SH-SY5Y (cell line): ENCODE data around the gene UBA7.

Experiments
- GATA2 ChIP-seq: IDR thresholded peaks from 2 replicates; pipeline ENCODE4 v1.6.1; 2011; ENCODE audit warnings: mild to moderate bottlenecking, low read depth, low read length
- GATA3 ChIP-seq: IDR thresholded peaks from 2 replicates; pipeline ENCODE4 v1.6.1; 2011; ENCODE audit warnings: low read depth, mild to moderate bottlenecking, low read length, moderate library complexity

UBA7 gene

GRCh38 chr3:49813497-49814174 lies at the start of gene UBA7:
TSS of gene UBA7 (minus strand) at chr3:49813953. CDS start at chr3:49813787, 166 bp downstream.
- TF ChIP-seq GATA3 (no peak), GATA2 (no peak)

GRCh38 chr3:49859576-49860305 lies 46.0 kb upstream of the UBA7 start:
- TF ChIP-seq GATA2: no peak
- TF ChIP-seq GATA3: no peak

GRCh38 chr3:49856181-49857005 lies 42.6 kb upstream of the UBA7 start, which contains the start of gene TRAIP:
TSS of gene TRAIP (minus strand) at chr3:49856564. CDS start at chr3:49856453, 111 bp downstream.
- TF ChIP-seq GATA3 (no peak), GATA2 (no peak; the same call in 1 of the 2 replicates)

GRCh38 chr3:49855662-49856061 lies 41.9 kb upstream of the UBA7 start:
- TF ChIP-seq GATA3 (no peak), GATA2 (no peak)

- no peak for TF ChIP-seq GATA2
These were observed 31.9 kb upstream of the UBA7 start for GRCh38 chr3:49845694-49846093.

- TF ChIP-seq GATA2 (no peak), GATA3 (no peak)
These were observed 30.9 kb upstream of the UBA7 start for GRCh38 chr3:49844464-49845183.

GRCh38 chr3:49842843-49843517 lies 29.2 kb upstream of the UBA7 start:
- TF ChIP-seq GATA3 (no peak), GATA2 (no peak)

- TF ChIP-seq GATA2 (no peak), GATA3 (no peak)
These were observed 28.1 kb upstream of the UBA7 start for GRCh38 chr3:49841806-49842205.

- TF ChIP-seq GATA3 (no peak), GATA2 (no peak)
These were observed 27.5 kb upstream of the UBA7 start for GRCh38 chr3:49841126-49841696.

GRCh38 chr3:49840388-49840787 lies 26.6 kb upstream of the UBA7 start:
- TF ChIP-seq GATA2 (no peak), GATA3 (no peak)

GRCh38 chr3:49839193-49839809 lies 25.5 kb upstream of the UBA7 start:
- TF ChIP-seq GATA3: no peak
- TF ChIP-seq GATA2: no peak

- TF ChIP-seq GATA3 (no peak), GATA2 (no peak)
These were observed 17.6 kb upstream of the UBA7 start for GRCh38 chr3:49831341-49831740.
